T-helper 22 cell (primary cell): ENCODE results near the gene U2SURP.
"Not testable (repeated sequence)": the region's sequence is repeated elsewhere in the genome, so short reads cannot be mapped to it uniquely, and the experiment has no call there.

ENCODE experiments used
- DNase-seq: peaks from one replicate; pipeline ENCODE4 v3.0.0-alpha.2; 2020; ENCODE audit warnings: low read depth

The U2SURP gene

GRCh38 chr3:143071776-143072175 lies 70.4 kb downstream of the U2SURP start:
- no peak for DNase-seq

- not testable (repeated sequence) for DNase-seq
Observed at GRCh38 chr3:143072298-143073020, 71.1 kb downstream of the U2SURP start.

GRCh38 chr3:143073541-143073940 lies 72.2 kb downstream of the U2SURP start:
- DNase-seq, result not testable (repeated sequence)

- DNase-seq, result not testable (repeated sequence)
Observed at GRCh38 chr3:143073983-143074382, 72.6 kb downstream of the U2SURP start.

GRCh38 chr3:143078883-143079282 lies 77.5 kb downstream of the U2SURP start:
- no peak for DNase-seq

- no peak for DNase-seq
Observed at GRCh38 chr3:143080196-143080595, 78.8 kb downstream of the U2SURP start.

- no peak for DNase-seq
Observed at GRCh38 chr3:143081365-143081764, 80.0 kb downstream of the U2SURP start.

- no peak for DNase-seq
Observed at GRCh38 chr3:143081844-143082778, 80.7 kb downstream of the U2SURP start.

- no peak for DNase-seq
Observed at GRCh38 chr3:143083781-143084180, 82.4 kb downstream of the U2SURP start.

GRCh38 chr3:143084856-143085731 lies 83.7 kb downstream of the U2SURP start:
- no peak for DNase-seq

GRCh38 chr3:143088835-143089234 lies 87.5 kb downstream of the U2SURP start:
- DNase-seq, result no peak

- DNase-seq, result no peak
Observed at GRCh38 chr3:143089965-143090364, 88.6 kb downstream of the U2SURP start.

- no peak for DNase-seq
Observed at GRCh38 chr3:143090486-143090885, 89.1 kb downstream of the U2SURP start.

- no peak for DNase-seq
Observed at GRCh38 chr3:143090976-143091837, 89.8 kb downstream of the U2SURP start.

- no peak for DNase-seq
Observed at GRCh38 chr3:143092191-143092590, 90.8 kb downstream of the U2SURP start.

GRCh38 chr3:143095813-143096212 lies 94.4 kb downstream of the U2SURP start:
- DNase-seq, result no peak

- no peak for DNase-seq
Observed at GRCh38 chr3:143098032-143098764, 96.8 kb downstream of the U2SURP start.

- DNase-seq, result no peak
Observed at GRCh38 chr3:143099210-143099609, 97.8 kb downstream of the U2SURP start.

GRCh38 chr3:143099690-143100089 lies 98.3 kb downstream of the U2SURP start:
- no peak for DNase-seq

- no peak for DNase-seq
Observed at GRCh38 chr3:143100451-143100850, 99.1 kb downstream of the U2SURP start.
